ENCODE results near the gene UQCC5.

UQCC5 gene

GRCh38 chr3:52557011-52557960, 20.9 kb downstream of the UQCC5 start:
- H3K9me3 ChIP-seq, result no peaks in the 10 kb centered on the region
- H3K4me1 ChIP-seq, result no peaks in the 10 kb centered on the region
- no peak for DNase-seq
- intact Hi-C loops (cut with DNase I; ENCODE audit: low total_unique reads), result no loop called here
- no peak overlapping the region for H3K4me3 ChIP-seq
- H3K27me3 ChIP-seq, result no peaks in the 10 kb centered on the region
- no peak overlapping the region for H3K27ac ChIP-seq
- no peak for TF ChIP-seq CTCF (IDR thresholded peaks at IDR 0.05)
- H3K36me3 ChIP-seq, result peaks cover 53 to 87% (median 61%) of the 10 kb centered on the region in 3 donors

GRCh38 chr3:52558436-52558835, 22.0 kb downstream of the UQCC5 start:
- Histone ChIP-seq H3K27ac (no peak overlapping the region), H3K9me3 (no peaks in the 10 kb centered on the region), H3K4me1 (no peaks in the 10 kb centered on the region), H3K27me3 (no peaks in the 10 kb centered on the region), H3K36me3 (peaks cover 62 to 87% (median 65%) of the 10 kb centered on the region in 3 donors), H3K4me3 (no peak overlapping the region)
- no peak for TF ChIP-seq CTCF (IDR thresholded peaks at IDR 0.05)
- DNase-seq, result no peak
- intact Hi-C loops (cut with DNase I; ENCODE audit: low total_unique reads), result no loop called here

- Histone ChIP-seq H3K4me3 (no peak overlapping the region), H3K27me3 (no peaks in the 10 kb centered on the region), H3K4me1 (no peaks in the 10 kb centered on the region), H3K27ac (no peak overlapping the region), H3K9me3 (no peaks in the 10 kb centered on the region), H3K36me3 (peaks cover 54 to 86% (median 63%) of the 10 kb centered on the region in 3 donors)
- no peak for TF ChIP-seq CTCF (IDR thresholded peaks at IDR 0.05)
- DNase-seq, result no peak
- intact Hi-C loops (cut with DNase I; ENCODE audit: low total_unique reads), result no loop called here
Observed at GRCh38 chr3:52561028-52561747, 24.8 kb downstream of the UQCC5 start.

- no peak for DNase-seq
- no peak overlapping the region for H3K4me3 ChIP-seq
- intact Hi-C loops (cut with DNase I; ENCODE audit: low total_unique reads), result no loop called here
- no peaks in the 10 kb centered on the region for H3K27me3 ChIP-seq
- no peak for TF ChIP-seq CTCF (IDR thresholded peaks at IDR 0.05)
- H3K27ac ChIP-seq, result no peak overlapping the region
- no peaks in the 10 kb centered on the region for H3K9me3 ChIP-seq
- no peaks in the 10 kb centered on the region for H3K4me1 ChIP-seq
- H3K36me3 ChIP-seq, result peaks cover 45 to 78% (median 47%) of the 10 kb centered on the region in 3 donors
Observed at GRCh38 chr3:52563984-52564383, 27.6 kb downstream of the UQCC5 start.

GRCh38 chr3:52568069-52568468, 31.7 kb downstream of the UQCC5 start:
- Histone ChIP-seq H3K27ac (no peak overlapping the region), H3K4me1 (no peaks in the 10 kb centered on the region), H3K9me3 (no peaks in the 10 kb centered on the region), H3K27me3 (no peaks in the 10 kb centered on the region), H3K36me3 (peaks cover 20 to 61% (median 23%) of the 10 kb centered on the region in 3 donors), H3K4me3 (no peak overlapping the region)
- no peak for DNase-seq
- intact Hi-C loops (cut with DNase I; ENCODE audit: low total_unique reads), result no loop called here
- TF ChIP-seq CTCF (IDR thresholded peaks at IDR 0.05), result no peak

All from tibial artery (tissue), 4 donors.